ENCODE measurements around the gene ROR1.
"Not testable (repeated sequence)": the region's sequence is repeated elsewhere in the genome, so short reads cannot be mapped to it uniquely, and the experiment has no call there.

Gene ROR1

DNA sequence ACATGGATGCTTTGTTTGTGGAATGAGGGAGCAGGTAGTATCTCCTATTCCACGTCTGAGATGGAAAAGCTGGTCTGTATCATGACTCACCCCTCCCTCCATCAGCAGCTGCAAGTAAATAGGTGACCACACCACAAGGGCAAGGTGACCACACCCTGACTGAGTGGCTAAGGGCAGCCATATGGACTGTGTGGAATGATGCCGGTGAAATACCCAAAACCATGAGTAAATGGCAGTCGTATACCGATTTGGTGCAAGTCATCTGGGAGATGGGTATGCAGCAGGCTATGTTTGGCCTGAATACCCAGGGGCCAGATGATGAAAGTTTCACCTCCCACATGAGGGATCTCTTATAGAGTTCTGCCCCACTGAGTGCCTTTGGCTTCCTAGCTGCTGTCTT lies 413.8 kb downstream of the ROR1 start:
- DNase-seq (ENCODE audit: low spot score), result no peak

- no peak for DNase-seq (ENCODE audit: low spot score)
These were observed 418.5 kb downstream of the ROR1 start for GRCh38 chr1:64192290-64192689.

DNA sequence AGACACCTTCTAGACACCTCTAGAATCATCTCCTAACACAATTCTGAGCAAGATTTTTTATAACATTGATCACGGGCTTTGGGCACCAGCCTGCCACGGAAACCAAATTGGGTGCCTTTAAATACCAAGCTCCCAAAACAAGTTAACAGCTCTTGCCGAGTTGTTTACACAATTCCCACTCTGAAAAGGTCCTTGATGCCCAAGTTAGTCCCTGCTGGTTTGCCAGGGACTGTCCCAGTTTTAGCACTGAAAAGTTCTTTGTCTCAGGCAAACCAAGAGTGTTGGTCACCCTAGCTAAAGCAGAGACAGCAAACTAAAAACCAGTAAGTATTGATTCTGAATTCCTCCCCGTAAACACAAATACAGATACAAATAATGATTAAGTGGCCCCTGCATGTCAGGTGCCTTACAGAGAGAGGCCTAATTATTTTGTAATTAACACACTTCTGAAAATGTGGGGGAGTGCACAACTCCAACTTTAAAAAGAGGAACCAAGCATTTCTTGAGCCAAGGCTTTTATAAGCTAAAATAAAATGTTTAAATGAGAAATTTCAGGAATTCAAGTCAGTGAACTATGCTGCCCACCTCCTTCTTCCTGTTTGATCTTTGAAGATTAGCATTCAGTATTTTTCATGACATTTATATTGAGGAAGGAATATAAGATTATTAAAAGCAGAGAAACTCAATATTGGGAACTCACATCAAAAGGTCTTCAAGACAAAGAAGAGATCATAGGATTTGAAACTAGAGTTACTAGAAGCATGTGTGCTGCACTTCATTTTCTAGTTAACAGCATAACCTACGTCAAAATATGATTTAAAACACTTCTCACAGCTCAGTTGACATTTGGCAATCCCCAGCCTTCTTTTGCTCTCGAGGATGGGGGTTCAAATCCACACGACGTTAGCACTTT lies 420.6 kb downstream of the ROR1 start:
- no peak for DNase-seq (ENCODE audit: low spot score)

GRCh38 chr1:64195081-64195395 lies 421.2 kb downstream of the ROR1 start:
- no peak for DNase-seq (ENCODE audit: low spot score)

- no peak for DNase-seq (ENCODE audit: low spot score)
These were observed 422.5 kb downstream of the ROR1 start for GRCh38 chr1:64196074-64196870.

- no peak for DNase-seq (ENCODE audit: low spot score)
These were observed 423.3 kb downstream of the ROR1 start for GRCh38 chr1:64197076-64197475.

DNA sequence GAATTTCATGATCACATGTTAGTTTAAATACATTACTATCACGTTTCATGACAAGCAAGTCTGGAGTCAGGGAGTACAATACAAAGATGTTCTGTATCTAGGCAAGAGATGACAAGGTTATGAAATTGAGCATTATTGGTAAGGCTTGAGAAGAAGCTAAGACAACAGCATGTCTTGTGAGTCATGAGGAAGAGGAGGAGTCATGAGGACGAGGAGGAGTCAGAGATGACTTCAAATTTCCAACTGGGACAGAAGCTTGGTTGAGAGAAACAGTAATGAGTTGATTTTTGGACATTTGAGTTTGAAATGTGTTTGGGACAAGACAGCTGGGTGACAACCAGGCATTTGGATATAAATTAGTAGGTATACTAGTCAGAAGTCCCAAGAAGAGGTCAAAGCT lies 425.3 kb downstream of the ROR1 start:
- peak; percentile 24 for DNase-seq (ENCODE audit: low spot score)

DNA sequence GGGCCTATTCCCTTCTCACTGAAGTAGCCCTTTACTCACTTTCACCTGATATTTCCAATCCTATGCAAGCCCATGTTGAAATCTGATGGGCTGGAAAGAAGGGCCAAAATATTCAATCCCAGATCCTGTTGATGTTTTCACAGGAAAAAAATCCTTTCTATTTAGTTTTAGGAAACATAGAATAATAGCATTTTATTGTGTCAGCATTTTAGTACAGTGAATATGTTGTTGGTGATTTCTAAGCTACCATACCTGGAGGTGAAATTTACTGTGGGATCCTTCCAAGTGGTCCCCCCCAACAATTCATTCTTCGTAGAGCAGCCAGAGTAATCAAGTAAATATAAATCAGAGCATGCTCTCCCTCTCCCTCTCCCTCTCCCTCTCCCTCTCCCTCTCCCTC lies 426.2 kb downstream of the ROR1 start:
- DNase-seq (ENCODE audit: low spot score), result no peak

DNA sequence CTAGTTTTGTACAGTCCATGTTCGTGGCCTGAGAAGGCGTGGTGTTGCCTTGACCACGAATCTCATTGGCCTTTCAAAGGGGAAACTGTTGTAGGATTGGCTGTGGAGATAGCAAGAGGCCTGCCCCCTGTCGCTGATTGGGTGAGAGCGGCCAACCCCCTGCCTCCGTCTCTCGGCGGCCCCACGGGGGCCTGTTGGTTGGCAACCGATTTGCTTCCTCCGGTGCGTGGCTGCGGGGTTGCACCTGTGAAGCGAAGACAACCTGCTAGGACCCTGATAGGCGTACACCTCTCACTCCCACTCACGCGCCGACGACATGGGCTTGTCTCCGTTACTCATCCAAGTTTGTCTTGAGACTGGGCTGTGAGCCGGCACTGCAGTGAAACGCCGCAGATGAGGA lies 429.6 kb downstream of the ROR1 start, which contains the start of gene UBE2U:
Gene UBE2U, plus strand, starts transcription at position 204 of the 400 bp plus-strand sequence. CDS start 428 bp downstream, outside the sequence.
- DNase-seq (ENCODE audit: low spot score), result no peak

DNA sequence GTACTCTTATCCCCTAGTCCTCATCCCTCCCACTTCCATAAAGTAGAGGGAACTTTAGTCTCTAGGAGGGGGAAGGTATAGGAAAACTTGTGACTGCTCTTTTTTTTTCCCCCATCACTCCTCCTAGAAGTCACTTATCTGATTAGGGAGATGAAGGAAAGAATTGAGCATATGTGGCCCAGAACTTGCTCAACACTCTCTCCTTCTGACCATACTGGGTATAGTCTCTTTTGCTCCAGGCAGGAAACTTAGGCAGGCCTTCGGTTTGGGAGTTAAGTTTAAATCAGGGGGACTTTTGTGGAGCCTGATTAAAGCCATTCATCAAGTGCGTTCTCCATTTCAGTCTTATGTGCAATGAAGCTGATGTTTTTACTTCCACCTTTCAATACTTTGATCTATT lies 435.4 kb downstream of the ROR1 start:
- no peak for DNase-seq (ENCODE audit: low spot score)

DNA sequence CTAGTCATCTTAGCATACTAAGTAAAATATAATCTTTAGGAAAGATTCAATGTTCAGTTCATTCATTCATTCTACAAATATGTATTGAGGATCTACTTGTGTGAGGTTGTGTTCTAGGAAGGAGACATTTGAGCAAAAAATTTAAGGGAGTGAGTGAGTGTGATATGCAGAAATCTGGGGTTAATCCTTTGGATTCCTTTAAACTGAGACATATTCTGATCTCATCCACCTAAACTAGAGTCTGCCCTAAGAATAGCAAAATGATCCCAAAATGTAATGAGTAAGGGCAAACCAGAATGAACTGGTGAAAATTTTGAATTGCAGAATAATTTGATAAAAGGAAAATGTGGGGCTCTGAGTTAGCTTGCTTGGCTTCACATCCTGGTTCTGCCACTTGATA lies 438.2 kb downstream of the ROR1 start:
- DNase-seq (ENCODE audit: low spot score), result no peak

DNA sequence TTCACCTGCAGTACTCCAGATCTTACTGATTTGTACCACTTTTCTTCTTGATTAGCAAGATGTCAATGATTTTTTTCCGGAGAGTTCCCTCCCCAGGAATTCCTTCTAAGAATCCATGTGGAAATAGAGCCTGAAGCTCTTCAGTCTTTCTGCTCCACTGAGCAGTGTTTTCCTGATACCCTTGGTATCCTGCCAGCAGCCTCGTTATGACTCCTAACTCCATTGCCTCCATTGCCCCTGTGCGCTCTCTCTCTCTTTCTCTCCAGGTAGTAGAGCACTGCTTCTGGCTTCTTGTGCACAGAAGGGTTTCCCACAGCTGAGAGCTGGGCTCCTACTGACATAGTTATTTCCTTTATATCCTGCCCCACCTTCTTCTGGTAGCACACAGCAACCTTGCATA lies 441.8 kb downstream of the ROR1 start:
- no peak for DNase-seq (ENCODE audit: low spot score)

- no peak for DNase-seq (ENCODE audit: low spot score)
These were observed 446.4 kb downstream of the ROR1 start for GRCh38 chr1:64220241-64220640.

DNA sequence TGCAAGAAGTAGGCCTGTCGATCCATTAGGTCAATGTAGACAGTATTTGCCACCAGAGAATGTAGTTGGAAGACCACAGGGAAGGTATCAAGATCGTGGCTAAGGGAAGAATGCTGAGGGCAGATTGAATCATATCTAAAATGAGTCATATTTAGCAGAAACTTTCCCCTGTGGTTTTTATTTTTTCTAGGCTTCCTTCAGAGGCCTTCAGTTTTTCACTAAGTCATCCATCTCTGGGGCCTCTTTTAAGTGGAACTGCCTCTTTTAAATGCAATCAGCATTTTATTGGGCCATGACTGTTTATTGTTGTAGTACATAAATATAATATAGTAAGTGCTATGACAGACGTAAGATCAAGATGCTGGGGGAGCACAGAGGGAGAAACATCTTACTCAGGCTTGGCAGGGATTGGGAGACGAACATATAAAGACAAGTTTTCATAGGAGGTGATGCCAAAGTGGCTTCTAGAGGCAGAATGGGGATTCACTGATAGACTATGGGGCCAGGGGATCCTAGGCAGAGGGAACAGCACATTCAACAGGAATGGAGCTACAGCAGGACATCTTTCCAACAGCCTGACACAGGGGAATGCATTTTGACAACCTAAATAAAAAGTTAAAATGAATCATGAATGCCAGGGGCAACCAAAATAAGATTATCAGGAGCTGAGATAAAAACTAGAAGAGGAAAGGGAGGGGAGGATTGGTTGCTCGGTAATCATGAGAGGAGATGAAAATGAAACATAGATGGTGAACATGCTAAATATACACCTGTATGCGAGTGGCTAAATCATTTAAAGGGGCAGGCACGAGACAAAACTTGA lies 449.7 kb downstream of the ROR1 start:
- no peak for DNase-seq (ENCODE audit: low spot score)

- DNase-seq (ENCODE audit: low spot score), result not testable (repeated sequence)
These were observed 450.4 kb downstream of the ROR1 start for GRCh38 chr1:64224236-64224635.

DNA sequence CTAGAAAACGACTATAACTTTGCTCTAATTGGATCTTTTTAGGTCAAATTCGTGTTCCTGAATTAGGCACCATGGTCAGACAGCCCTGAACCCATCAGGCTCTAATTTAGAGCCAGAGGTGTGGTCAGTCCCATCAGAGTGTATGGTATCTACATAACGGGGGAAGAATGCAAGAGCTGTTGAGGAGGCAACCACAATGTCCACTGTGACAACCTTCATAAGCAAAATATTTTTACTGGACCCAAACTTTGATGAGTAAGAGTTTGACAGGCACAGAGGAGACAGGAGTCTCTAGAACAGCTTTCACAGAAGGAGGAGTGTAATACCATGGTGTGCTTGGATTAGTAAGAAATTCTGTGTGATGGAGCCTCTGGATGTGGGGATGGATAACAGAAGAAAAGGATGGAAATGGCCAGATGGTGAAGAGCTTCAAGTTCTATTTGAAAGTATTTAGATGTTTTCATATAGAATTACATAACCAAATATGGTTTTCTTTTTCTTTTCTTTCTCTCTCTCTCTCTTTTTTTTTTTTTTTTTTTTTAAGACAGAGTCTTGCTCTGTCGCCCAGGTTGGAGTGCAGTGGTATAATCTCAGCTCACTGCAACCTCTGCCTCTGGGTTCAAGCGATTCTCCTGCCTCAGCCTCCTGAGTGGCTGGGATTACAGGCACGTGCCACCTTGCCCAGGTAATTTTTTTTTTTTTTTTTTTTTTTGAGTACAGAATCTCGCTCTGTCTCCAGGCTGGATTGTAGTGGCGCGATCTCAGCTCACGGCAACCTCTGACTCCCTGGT lies 454.5 kb downstream of the ROR1 start:
- no peak for DNase-seq (ENCODE audit: low spot score)

GRCh38 chr1:64229307-64229706 lies 455.5 kb downstream of the ROR1 start:
- DNase-seq (ENCODE audit: low spot score), result no peak
